Measurements from ENCODE around the gene DUSP2.

The DUSP2 gene

GRCh38 chr2:96145036-96145847 lies at the start of gene DUSP2:
DUSP2 (minus strand) TSS chr2:96145440; CDS start chr2:96145354, 86 bp downstream.
- H3K27ac ChIP-seq = peak within 1 kb of the TSS; percentile 85
- TF ChIP-seq, protein P1, sequence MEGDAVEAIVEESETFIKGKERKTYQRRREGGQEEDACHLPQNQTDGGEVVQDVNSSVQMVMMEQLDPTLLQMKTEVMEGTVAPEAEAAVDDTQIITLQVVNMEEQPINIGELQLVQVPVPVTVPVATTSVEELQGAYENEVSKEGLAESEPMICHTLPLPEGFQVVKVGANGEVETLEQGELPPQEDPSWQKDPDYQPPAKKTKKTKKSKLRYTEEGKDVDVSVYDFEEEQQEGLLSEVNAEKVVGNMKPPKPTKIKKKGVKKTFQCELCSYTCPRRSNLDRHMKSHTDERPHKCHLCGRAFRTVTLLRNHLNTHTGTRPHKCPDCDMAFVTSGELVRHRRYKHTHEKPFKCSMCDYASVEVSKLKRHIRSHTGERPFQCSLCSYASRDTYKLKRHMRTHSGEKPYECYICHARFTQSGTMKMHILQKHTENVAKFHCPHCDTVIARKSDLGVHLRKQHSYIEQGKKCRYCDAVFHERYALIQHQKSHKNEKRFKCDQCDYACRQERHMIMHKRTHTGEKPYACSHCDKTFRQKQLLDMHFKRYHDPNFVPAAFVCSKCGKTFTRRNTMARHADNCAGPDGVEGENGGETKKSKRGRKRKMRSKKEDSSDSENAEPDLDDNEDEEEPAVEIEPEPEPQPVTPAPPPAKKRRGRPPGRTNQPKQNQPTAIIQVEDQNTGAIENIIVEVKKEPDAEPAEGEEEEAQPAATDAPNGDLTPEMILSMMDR (IDR thresholded peaks at IDR 0.05; ENCODE audit: low read depth, low read length) = no peak
- DNase-seq = peak; percentile 92

GRCh38 chr2:96191937-96192670 lies 46.9 kb upstream of the DUSP2 start:
- Histone ChIP-seq H3K27ac (no peak overlapping the region), H3K27me3 (ENCODE audit: insufficient read depth, low read depth, severe bottlenecking) (no peaks in the 10 kb centered on the region), H3K4me3 (ENCODE audit: low read depth, low read length) (no peak overlapping the region), H3K36me3 (peaks cover 87% of the 10 kb centered on the region), H3K9me3 (ENCODE audit: severe bottlenecking) (no peaks in the 10 kb centered on the region)
- no peak for DNase-seq
- TF ChIP-seq, protein P1 (IDR thresholded peaks at IDR 0.05; ENCODE audit: low read depth, low read length) = no peak

More at GRCh38 chr2:96145036-96145847, at the start of gene DUSP2:
- Histone ChIP-seq H3K4me3 (ENCODE audit: low read depth, low read length) (peak within 1 kb of the TSS; percentile 79), H3K27me3 (ENCODE audit: insufficient read depth, low read depth, severe bottlenecking) (no peaks in the 10 kb centered on the region), H3K36me3 (peaks cover 28% of the 10 kb centered on the region), H3K9me3 (ENCODE audit: severe bottlenecking) (no peaks in the 10 kb centered on the region)

DNA sequence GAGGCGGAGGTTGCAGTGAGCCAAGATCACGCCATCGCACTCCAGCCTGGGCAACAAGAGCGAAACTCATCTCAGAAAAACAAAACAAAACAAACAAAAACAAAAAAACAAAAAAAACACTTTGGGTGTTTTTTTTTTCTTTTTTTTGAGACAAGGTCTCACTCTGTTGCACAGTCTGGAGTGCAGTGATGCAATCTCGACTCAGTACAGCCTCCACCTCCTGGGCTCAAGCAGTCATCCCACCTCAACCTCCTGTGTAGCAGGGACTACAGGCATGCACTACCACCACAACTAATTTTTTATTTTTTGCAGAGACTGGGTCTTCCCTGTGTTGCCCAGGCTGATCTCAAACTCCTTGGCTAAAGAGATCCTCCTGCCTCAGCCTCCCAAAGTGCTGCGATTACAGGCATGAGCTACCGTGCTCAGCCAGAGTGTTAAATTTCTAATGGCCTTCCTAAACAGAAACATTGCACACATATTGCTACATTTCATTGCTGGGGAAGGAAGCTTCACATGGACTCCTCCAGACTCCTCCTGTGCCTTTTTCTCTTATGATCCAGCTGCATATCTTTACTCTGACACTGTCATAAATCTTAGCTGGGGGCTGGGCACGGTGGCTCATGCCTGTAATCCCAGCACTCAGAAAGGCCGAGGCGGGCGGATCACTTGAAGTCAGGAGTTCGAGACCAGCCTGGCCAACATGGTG lies 43.7 kb upstream of the DUSP2 start:
- H3K27me3 ChIP-seq (ENCODE audit: insufficient read depth, low read depth, severe bottlenecking) = no peaks in the 10 kb centered on the region

GRCh38 chr2:96186562-96186961 lies 41.3 kb upstream of the DUSP2 start:
- Histone ChIP-seq H3K36me3 (peaks cover 77% of the 10 kb centered on the region), H3K27ac (peak overlapping the region; percentile 33; the same call in 1 of the 2 replicates), H3K9me3 (ENCODE audit: severe bottlenecking) (no peaks in the 10 kb centered on the region), H3K27me3 (ENCODE audit: insufficient read depth, low read depth, severe bottlenecking) (no peaks in the 10 kb centered on the region), H3K4me3 (ENCODE audit: low read depth, low read length) (no peak overlapping the region)
- DNase-seq = peak; percentile 57
- TF ChIP-seq, protein P1 (IDR thresholded peaks at IDR 0.05; ENCODE audit: low read depth, low read length) = no peak

More for the DNA sequence above, 43.7 kb upstream of the DUSP2 start:
- Histone ChIP-seq H3K36me3 (peaks cover 99% of the 10 kb centered on the region), H3K4me3 (ENCODE audit: low read depth, low read length) (no peak overlapping the region), H3K27ac (no peak overlapping the region), H3K9me3 (ENCODE audit: severe bottlenecking) (no peaks in the 10 kb centered on the region)
- TF ChIP-seq, protein P1 (IDR thresholded peaks at IDR 0.05; ENCODE audit: low read depth, low read length) = no peak
- no peak for DNase-seq

DNA sequence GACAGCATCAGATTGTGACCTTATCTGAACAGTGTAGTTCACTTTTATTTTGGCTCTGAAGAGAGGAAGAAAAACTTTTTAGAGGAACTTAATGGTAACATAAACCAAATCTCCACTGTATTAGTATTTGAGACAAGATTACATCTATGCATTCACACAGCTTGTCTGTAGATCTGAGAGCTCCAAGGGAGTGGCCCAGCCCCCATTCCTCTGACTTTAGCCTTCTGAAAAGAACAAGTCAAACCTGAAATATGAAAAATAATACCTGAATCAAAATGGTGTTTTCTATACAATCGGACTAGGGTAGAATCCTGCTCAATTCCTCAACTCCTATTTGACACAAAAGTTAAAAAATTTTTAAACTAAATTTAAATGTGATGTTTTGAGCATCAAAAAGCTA lies 40.3 kb upstream of the DUSP2 start:
- no peak overlapping the region for H3K4me3 ChIP-seq (ENCODE audit: low read depth, low read length)
- H3K27ac ChIP-seq = no peak overlapping the region
- no peaks in the 10 kb centered on the region for H3K9me3 ChIP-seq (ENCODE audit: severe bottlenecking)
- TF ChIP-seq, protein P1 (IDR thresholded peaks at IDR 0.05; ENCODE audit: low read depth, low read length) = no peak
- peaks cover 66% of the 10 kb centered on the region for H3K36me3 ChIP-seq
- H3K27me3 ChIP-seq (ENCODE audit: insufficient read depth, low read depth, severe bottlenecking) = no peaks in the 10 kb centered on the region
- DNase-seq = no peak
